ENCODE data around the gene TRIM66. TPM values are rescaled to one million over a fixed set of nuclear protein-coding genes. Genes with fewer than 3 reads are reported as not detected.

Gene TRIM66
- total RNA-seq, 1 experiment from 2014 or later = 2.1 TPM

DNA sequence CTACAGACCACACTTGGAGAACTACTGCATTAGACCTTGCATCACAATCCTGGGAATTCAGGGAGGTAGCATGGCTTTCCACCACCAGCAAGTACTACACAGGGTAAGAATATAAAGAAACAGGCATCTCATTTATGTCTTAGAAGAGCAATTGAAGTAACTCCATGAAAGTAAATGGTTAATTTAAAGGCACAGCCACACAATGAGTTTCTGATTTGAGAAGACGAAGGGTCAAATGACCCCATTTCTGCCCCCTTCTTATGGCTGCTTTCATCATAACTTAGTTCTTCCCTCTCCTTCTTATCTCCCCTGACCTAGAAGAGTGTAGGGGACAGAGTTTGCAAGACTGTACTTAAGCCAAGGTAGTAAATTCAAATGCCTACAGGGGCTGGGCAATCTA, 6.0 kb downstream of the TRIM66 start:
- Histone ChIP-seq H4K91ac (ENCODE audit: insufficient read length, low read depth, low read length) (no peak overlapping the region), H4K5ac (ENCODE audit: insufficient read length, low read depth, low read length) (no peak overlapping the region), H2AFZ (ENCODE audit: low read length) (no peak overlapping the region), H3K27ac (ENCODE audit: insufficient read length, low read depth, low read length) (no peak overlapping the region), H3K4me1 (ENCODE audit: insufficient read depth, low read length) (peaks cover 9% of the 10 kb centered on the region; the same call in 1 of the 2 replicates), H2BK20ac (ENCODE audit: low read depth, low read length, poor library complexity, severe bottlenecking) (no peak overlapping the region), H3K14ac (ENCODE audit: insufficient read depth, low read length) (no peak overlapping the region), H3K4me2 (ENCODE audit: insufficient read depth, insufficient read length, low read length) (no peak overlapping the region), H2BK5ac (ENCODE audit: insufficient read length, low read length) (no peak overlapping the region), H3K18ac (ENCODE audit: insufficient read length, low read depth, low read length) (no peak overlapping the region), H3K4ac (ENCODE audit: low read depth, low read length) (no peak overlapping the region), H4K20me1 (ENCODE audit: control insufficient read depth, insufficient read depth, insufficient read length) (no peaks in the 10 kb centered on the region), H3K9ac (ENCODE audit: extremely low read depth, insufficient read length, low read length) (no peak overlapping the region), H3T11ph (ENCODE audit: low read length) (no peak overlapping the region), H2BK12ac (ENCODE audit: insufficient read length, low read depth, low read length) (no peak overlapping the region), H3K27me3 (ENCODE audit: insufficient read depth, low read length) (no peaks in the 10 kb centered on the region), H4K8ac (replicated peaks; ENCODE audit: insufficient read length, low read depth, low read length) (no peak overlapping the region), H2AK5ac (ENCODE audit: insufficient read length, low read length) (no peak overlapping the region), H2BK120ac (ENCODE audit: low read depth, low read length, poor library complexity, severe bottlenecking) (no peak overlapping the region), H3K56ac (ENCODE audit: insufficient read length, low read depth, low read length) (no peak overlapping the region), H3K79me2 (ENCODE audit: insufficient read depth, low read length) (no peaks in the 10 kb centered on the region), H3K79me1 (ENCODE audit: insufficient read depth, low read depth, low read length, poor library complexity, severe bottlenecking) (no peaks in the 10 kb centered on the region), H2BK15ac (ENCODE audit: low read depth, low read length) (no peak overlapping the region), H3K23ac (ENCODE audit: insufficient read length, low read depth, low read length) (no peak overlapping the region), H3K23me2 (ENCODE audit: insufficient read length, low read depth, low read length, poor library complexity, severe bottlenecking) (no peaks in the 10 kb centered on the region), H3K9me3 (ENCODE audit: control insufficient read depth, low read depth, low read length) (no peaks in the 10 kb centered on the region)
- peaks cover 28% of the 10 kb centered on the region in 2 experiments for H3K4me1 Mint-ChIP-seq
- peak overlapping the region in 2 of 3 experiments; percentile 9 to 78; a peak in 4 of 7 replicates for H3K27ac Mint-ChIP-seq
- H3K4me3 Mint-ChIP-seq = no peak overlapping the region
- WGBS (ENCODE audit: extremely low coverage, insufficient read length, low lambda C conversion rate) = no CpG with 5 or more reads among the region's 1 CpG
- peaks cover 5 to 9% (median 8%) of the 10 kb centered on the region in 3 experiments for H3K36me3 Mint-ChIP-seq (ENCODE audit: insufficient read depth in 1 of 3, low read depth in 3 of 3)
- no peaks in the 10 kb centered on the region for H3K27me3 Mint-ChIP-seq (ENCODE audit: low read depth)
- peaks cover 0 to 1% of the 10 kb centered on the region in 2 experiments; a peak in 1 of 5 replicates for H3K9me3 Mint-ChIP-seq
- no peak for TF ChIP-seq CTCF (conservative IDR thresholded peaks at IDR 0.05)
- DNase-seq = no peak
